Measurements from ENCODE around the gene PAPOLB. TPM values are rescaled to one million over a fixed set of nuclear protein-coding genes. Genes with fewer than 3 reads are reported as not detected.

The PAPOLB gene
- total and polyA plus RNA-seq, 4 donors, result 0.01 to 1.9 (median 0.14) TPM

GRCh38 chr7:4905171-4905570, 43.3 kb upstream of the PAPOLB start:
- 85 to 94% methylated on average over 1 of the region's 1 CpG for WGBS, 2 donors

GRCh38 chr7:4904346-4904745, 42.5 kb upstream of the PAPOLB start:
- Histone ChIP-seq H3K4me1 (ENCODE audit: control insufficient read depth in 5 of 5, insufficient read depth in 5 of 5, low read length in 5 of 5) (no peaks in the 10 kb centered on the region), H3K27ac (ENCODE audit: low read depth in 1 of 2, low read length in 1 of 2) (no peak overlapping the region), H3K27me3 (ENCODE audit: control insufficient read depth in 3 of 3, insufficient read depth in 3 of 3, low read length in 2 of 3) (no peaks in the 10 kb centered on the region), H3K9ac (ENCODE audit: insufficient read depth in 1 of 2, low read length in 2 of 2) (no peak overlapping the region), H3K9me3 (ENCODE audit: control insufficient read depth in 4 of 4, insufficient read depth in 3 of 4, low read length in 3 of 4) (peaks cover 0 to 7% (median 0%) of the 10 kb centered on the region in 4 donors), H3K4me3 (no peak overlapping the region), H3K36me3 (ENCODE audit: control insufficient read depth in 4 of 4, insufficient read depth in 4 of 4, low read length in 4 of 4) (no peaks in the 10 kb centered on the region)
- DNase-seq (no peak), ATAC-seq (ENCODE audit: insufficient read depth, low FRiP score) (no peak)
- TF ChIP-seq CTCF (IDR thresholded peaks at IDR 0.05; ENCODE audit: control extremely low read depth, extremely low read depth), result no peak

More at GRCh38 chr7:4905171-4905570, 43.3 kb upstream of the PAPOLB start:
- DNase-seq (no peak), ATAC-seq (ENCODE audit: insufficient read depth, low FRiP score) (no peak)
- no peaks in the 10 kb centered on the region for H3K36me3 ChIP-seq (ENCODE audit: control insufficient read depth in 4 of 4, insufficient read depth in 4 of 4, low read length in 4 of 4)
- no peak overlapping the region for H3K27ac ChIP-seq (ENCODE audit: low read depth in 1 of 2, low read length in 1 of 2)
- no peak overlapping the region for H3K4me3 ChIP-seq
- no peak for TF ChIP-seq CTCF (IDR thresholded peaks at IDR 0.05; ENCODE audit: control extremely low read depth, extremely low read depth)
- peaks cover 0 to 7% (median 0%) of the 10 kb centered on the region in 4 donors for H3K9me3 ChIP-seq (ENCODE audit: control insufficient read depth in 4 of 4, insufficient read depth in 3 of 4, low read length in 3 of 4)
- H3K27me3 ChIP-seq (ENCODE audit: control insufficient read depth in 3 of 3, insufficient read depth in 3 of 3, low read length in 2 of 3), result no peaks in the 10 kb centered on the region
- no peaks in the 10 kb centered on the region for H3K4me1 ChIP-seq (ENCODE audit: control insufficient read depth in 5 of 5, insufficient read depth in 5 of 5, low read length in 5 of 5)
- H3K9ac ChIP-seq (ENCODE audit: insufficient read depth in 1 of 2, low read length in 2 of 2), result no peak overlapping the region

- H3K4me3 ChIP-seq, result no peak overlapping the region
- WGBS, 2 donors, result 84 to 86% methylated on average over 11 of the region's 11 CpGs
These were observed 33.9 kb upstream of the PAPOLB start for GRCh38 chr7:4895766-4896165.

More at GRCh38 chr7:4895766-4896165, 33.9 kb upstream of the PAPOLB start:
- no peak for TF ChIP-seq CTCF (IDR thresholded peaks at IDR 0.05; ENCODE audit: control extremely low read depth, extremely low read depth)
- H3K9ac ChIP-seq (ENCODE audit: insufficient read depth in 1 of 2, low read length in 2 of 2), result no peak overlapping the region
- no peaks in the 10 kb centered on the region for H3K36me3 ChIP-seq (ENCODE audit: control insufficient read depth in 4 of 4, insufficient read depth in 4 of 4, low read length in 4 of 4)
- no peaks in the 10 kb centered on the region for H3K27me3 ChIP-seq (ENCODE audit: control insufficient read depth in 3 of 3, insufficient read depth in 3 of 3, low read length in 2 of 3)
- H3K4me1 ChIP-seq (ENCODE audit: control insufficient read depth in 5 of 5, insufficient read depth in 5 of 5, low read length in 5 of 5), result no peaks in the 10 kb centered on the region
- H3K9me3 ChIP-seq (ENCODE audit: control insufficient read depth in 4 of 4, insufficient read depth in 3 of 4, low read length in 3 of 4), result peaks cover 0 to 3% (median 0%) of the 10 kb centered on the region in 4 donors
- ATAC-seq (ENCODE audit: insufficient read depth, low FRiP score), result no peak
- no peak for DNase-seq
- no peak overlapping the region for H3K27ac ChIP-seq (ENCODE audit: low read depth in 1 of 2, low read length in 1 of 2)
